Measurements from ENCODE around the gene TRIM4. TPM values are rescaled to one million over a fixed set of nuclear protein-coding genes. Genes with fewer than 3 reads are reported as not detected.
"Not testable (repeated sequence)": the region's sequence is repeated elsewhere in the genome, so short reads cannot be mapped to it uniquely, and the experiment has no call there.

TRIM4 gene
- 10 to 100 TPM in 11 of 12 donors, not detected in 1; 14.4 to 24.5 (median 16.4) TPM for polyA plus RNA-seq (ENCODE audit: insufficient read length in 12 of 12)
- long read RNA-seq, donor 1, transcript TRIM4-201 (6 exons, 3,374 nt): major isoform, 6 of 8 reads
- long read RNA-seq, donor 1, partial matches to known transcripts: 0 of 8 reads
- long read RNA-seq, donor 1, other reads (novel, unspliced or antisense): 0 of 8 reads
- long read RNA-seq, donor 2, partial matches to known transcripts: 0 of 2 reads
- long read RNA-seq, donor 2, other reads (novel, unspliced or antisense): 0 of 2 reads
- long read RNA-seq, donor 3, partial matches to known transcripts: 0 of 2 reads
- long read RNA-seq, donor 3, other reads (novel, unspliced or antisense): 0 of 2 reads
- long read RNA-seq, donor 4: 0 reads
- long read RNA-seq, donor 5, partial matches to known transcripts: 0 of 1 reads
- long read RNA-seq, donor 5, other reads (novel, unspliced or antisense): 0 of 1 reads
- long read RNA-seq, donor 6: 0 reads
- long read RNA-seq, donor 7: 0 reads
- long read RNA-seq, donor 8, partial matches to known transcripts: 0 of 4 reads
- long read RNA-seq, donor 8, other reads (novel, unspliced or antisense): 0 of 4 reads
- long read RNA-seq, donor 9, partial matches to known transcripts: 0 of 2 reads
- long read RNA-seq, donor 9, other reads (novel, unspliced or antisense): 0 of 2 reads
- long read RNA-seq, donor 10, partial matches to known transcripts: 0 of 4 reads
- long read RNA-seq, donor 10, other reads (novel, unspliced or antisense): 0 of 4 reads
- long read RNA-seq, donor 11, partial matches to known transcripts: 0 of 3 reads
- long read RNA-seq, donor 11, other reads (novel, unspliced or antisense): 0 of 3 reads

GRCh38 chr7:99918959-99919813 lies at the start of gene TRIM4:
TRIM4 (minus strand) TSS chr7:99919530; CDS start chr7:99919401, 129 bp downstream.
- peak; percentile 91 for DNase-seq

- DNase-seq: no peak
Observed at GRCh38 chr7:99958564-99959227, 39.4 kb upstream of the TRIM4 start.

- no peak for DNase-seq
Observed at GRCh38 chr7:99955247-99955646, 35.9 kb upstream of the TRIM4 start.

GRCh38 chr7:99954643-99955042 lies 35.3 kb upstream of the TRIM4 start:
- not testable (repeated sequence) for DNase-seq

GRCh38 chr7:99953649-99954048 lies 34.3 kb upstream of the TRIM4 start:
- no peak for DNase-seq

- not testable (repeated sequence) for DNase-seq
Observed at GRCh38 chr7:99952649-99953048, 33.3 kb upstream of the TRIM4 start.

GRCh38 chr7:99950819-99951218 lies 31.5 kb upstream of the TRIM4 start:
- not testable (repeated sequence) for DNase-seq

GRCh38 chr7:99949645-99950228 lies 30.4 kb upstream of the TRIM4 start:
- DNase-seq: no peak

- DNase-seq: no peak
Observed at GRCh38 chr7:99947608-99948007, 28.3 kb upstream of the TRIM4 start.

GRCh38 chr7:99944497-99945070 lies 25.3 kb upstream of the TRIM4 start:
- DNase-seq: no peak

GRCh38 chr7:99943641-99944496 lies 24.5 kb upstream of the TRIM4 start:
- no peak for DNase-seq

GRCh38 chr7:99938296-99938695 lies 19.0 kb upstream of the TRIM4 start:
- no peak for DNase-seq

GRCh38 chr7:99935009-99935408 lies 15.7 kb upstream of the TRIM4 start:
- DNase-seq: not testable (repeated sequence)

GRCh38 chr7:99930376-99930775 lies 11.0 kb upstream of the TRIM4 start:
- DNase-seq: no peak

GRCh38 chr7:99929730-99930053 lies 10.4 kb upstream of the TRIM4 start:
- DNase-seq: no peak

GRCh38 chr7:99928994-99929729 lies 9.8 kb upstream of the TRIM4 start, which contains the start of gene GJC3:
GJC3 (minus strand) TSS chr7:99929620; CDS start chr7:99929620, 0 bp downstream.
- DNase-seq: peak; percentile 9

GRCh38 chr7:99928188-99928587 lies 8.9 kb upstream of the TRIM4 start:
- DNase-seq: no peak

- no peak for DNase-seq
Observed at GRCh38 chr7:99927536-99927935, 8.2 kb upstream of the TRIM4 start.

- no peak for DNase-seq
Observed at GRCh38 chr7:99926321-99926720, 7.0 kb upstream of the TRIM4 start.
